ENCODE results near the gene RND2. TPM values are rescaled to one million over a fixed set of nuclear protein-coding genes. Genes with fewer than 3 reads are reported as not detected.

Gene RND2
- total RNA-seq, 1 experiment from 2014 or later = 0.20 TPM

GRCh38 chr17:43006639-43007551, 18.1 kb upstream of the RND2 start, which contains the start of gene IFI35:
IFI35 (plus strand) TSS chr17:43006784; CDS start chr17:43006948, 164 bp downstream.
- DNase-seq (ENCODE audit: low read depth) = peak; percentile 89

GRCh38 chr17:43010667-43011308, 14.2 kb upstream of the RND2 start:
- peak; percentile 48 for DNase-seq (ENCODE audit: low read depth)

GRCh38 chr17:43011728-43012472, 13.1 kb upstream of the RND2 start:
- DNase-seq (ENCODE audit: low read depth) = no peak

GRCh38 chr17:43013296-43013695, 11.7 kb upstream of the RND2 start:
- DNase-seq (ENCODE audit: low read depth) = no peak

- DNase-seq (ENCODE audit: low read depth) = no peak
Measured at GRCh38 chr17:43014020-43014648, 10.9 kb upstream of the RND2 start.

- DNase-seq (ENCODE audit: low read depth) = no peak
Measured at GRCh38 chr17:43014649-43015542, 10.1 kb upstream of the RND2 start.

- peak; percentile 48 for DNase-seq (ENCODE audit: low read depth)
Measured at GRCh38 chr17:43015579-43015978, 9.5 kb upstream of the RND2 start.

GRCh38 chr17:43016216-43016615, 8.8 kb upstream of the RND2 start:
- DNase-seq (ENCODE audit: low read depth) = no peak

- DNase-seq (ENCODE audit: low read depth) = peak; percentile 64
Measured at GRCh38 chr17:43018008-43018853, 6.8 kb upstream of the RND2 start.

GRCh38 chr17:43018932-43019331, 6.1 kb upstream of the RND2 start:
- no peak for DNase-seq (ENCODE audit: low read depth)

- no peak for DNase-seq (ENCODE audit: low read depth)
Measured at GRCh38 chr17:43019418-43019817, 5.6 kb upstream of the RND2 start.

- no peak for DNase-seq (ENCODE audit: low read depth)
Measured at GRCh38 chr17:43020030-43020621, 4.9 kb upstream of the RND2 start.

GRCh38 chr17:43020789-43021740, 4.0 kb upstream of the RND2 start:
- peak; percentile 71 for DNase-seq (ENCODE audit: low read depth)

- peak; percentile 72 for DNase-seq (ENCODE audit: low read depth)
Measured at GRCh38 chr17:43021741-43022512, 3.1 kb upstream of the RND2 start, which contains the start of gene VAT1. VAT1 (minus strand) TSS chr17:43022385; CDS start chr17:43022322, 63 bp downstream.

- DNase-seq (ENCODE audit: low read depth) = no peak
Measured at GRCh38 chr17:43025290-43025657, 243 bp downstream of the RND2 start.

GRCh38 chr17:43025766-43026537, 921 bp downstream of the RND2 start:
- DNase-seq (ENCODE audit: low read depth) = no peak

GRCh38 chr17:43026595-43026994, 1.6 kb downstream of the RND2 start:
- DNase-seq (ENCODE audit: low read depth) = no peak
